Neuronal stem cell (in vitro differentiated cells): Measurements from ENCODE around the gene IMPACT.

Source experiments
- DNase-seq: peaks from one replicate; pipeline ENCODE4 v3.0.0-alpha.2; 2013; ENCODE audit warnings: low spot score
- H2AFZ ChIP-seq: one replicate; pipeline ENCODE4 v1.6.1; 2013; ENCODE audit warnings: mild to moderate bottlenecking, low read length, inconsistent platforms
- H2AK5ac ChIP-seq: 2 replicates; pipeline ENCODE4 v1.6.1; 2013; ENCODE audit warnings: low read depth, mild to moderate bottlenecking, inconsistent platforms, low read length, moderate library complexity, mixed read lengths
- H2BK120ac ChIP-seq: 2 replicates; pipeline ENCODE4 v1.6.1; 2013; ENCODE audit warnings: low read depth, mild to moderate bottlenecking, inconsistent platforms, low read length, moderate library complexity, mixed read lengths
- H2BK12ac ChIP-seq: one replicate; pipeline ENCODE4 v1.6.1; 2013; ENCODE audit warnings: low read length, inconsistent platforms
- H2BK15ac ChIP-seq: 2 replicates; pipeline ENCODE4 v1.6.1; 2013; ENCODE audit warnings: mild to moderate bottlenecking, low read length, inconsistent platforms, mixed read lengths
- H2BK5ac ChIP-seq: one replicate; pipeline ENCODE4 v1.6.1; 2013; ENCODE audit warnings: inconsistent platforms, mild to moderate bottlenecking, low read length, moderate library complexity
- H3K14ac ChIP-seq: one replicate; pipeline ENCODE4 v1.6.1; 2013; ENCODE audit warnings: low read length, inconsistent platforms
- H3K18ac ChIP-seq: 2 replicates; pipeline ENCODE4 v1.6.1; 2013; ENCODE audit warnings: low read length, inconsistent platforms
- H3K23ac ChIP-seq: 2 replicates; pipeline ENCODE4 v1.6.1; 2013; ENCODE audit warnings: low read depth, mild to moderate bottlenecking, mixed read lengths, low read length, inconsistent platforms; ENCODE audit not compliant: poor library complexity
- H3K27ac ChIP-seq: replicated peaks from 3 replicates; pipeline ENCODE4 v1.5.1; 2013; ENCODE audit warnings: low read length, inconsistent platforms
- H3K27me3 ChIP-seq, 3 experiments: 2 replicates each; pipeline ENCODE4 v1.6.1; 2013; ENCODE audit warnings: low read length in 3 of 3, mild to moderate bottlenecking in 2 of 3, inconsistent platforms in 1 of 3, low read depth in 1 of 3, mixed read lengths in 1 of 3, moderate library complexity in 1 of 3; ENCODE audit not compliant: control insufficient read depth in 3 of 3, insufficient read depth in 3 of 3
- H3K36me3 ChIP-seq, 2 donors: replicated peaks in 1 of 2; 2 replicates each; pipeline ENCODE4 v1.6.1; 2013; ENCODE audit warnings: low read length in 2 of 2; ENCODE audit not compliant: control insufficient read depth in 2 of 2, insufficient read depth in 2 of 2
- H3K4ac ChIP-seq: 2 replicates; pipeline ENCODE4 v1.6.1; 2013; ENCODE audit warnings: inconsistent platforms, mild to moderate bottlenecking, low read length, moderate library complexity
- H3K4me1 ChIP-seq, 2 donors: 1 replicate in 1 of 2; 2 replicates in 1 of 2; pipeline ENCODE4 v1.6.1; 2013; ENCODE audit warnings: low read length in 2 of 2, low read depth in 1 of 2; ENCODE audit not compliant: control insufficient read depth in 2 of 2, insufficient read depth in 1 of 2
- H3K4me2 ChIP-seq: one replicate; pipeline ENCODE4 v1.6.1; 2013; ENCODE audit warnings: mild to moderate bottlenecking, low read length, inconsistent platforms; ENCODE audit not compliant: insufficient read depth, poor library complexity, severe bottlenecking
- H3K4me3 ChIP-seq, 2 donors: 2 replicates each; pipeline ENCODE4 v1.5.1; 2013; ENCODE audit warnings: low read length in 2 of 2, mild to moderate bottlenecking in 2 of 2, inconsistent platforms in 1 of 2, moderate library complexity in 1 of 2
- H3K79me1 ChIP-seq: one replicate; pipeline ENCODE4 v1.6.1; 2013; ENCODE audit warnings: low read depth, mild to moderate bottlenecking, inconsistent platforms, low read length, moderate library complexity
- H3K9ac ChIP-seq: one replicate; pipeline ENCODE4 v1.6.1; 2013; ENCODE audit warnings: mild to moderate bottlenecking, low read depth, low read length, inconsistent platforms; ENCODE audit not compliant: poor library complexity
- H3K9me3 ChIP-seq, 2 donors: replicated peaks in 1 of 2; 2 replicates each; pipeline versions ENCODE3 to v1.6.1; 2013; ENCODE audit warnings: low read length in 2 of 2, mild to moderate bottlenecking in 2 of 2, inconsistent platforms in 1 of 2, low read depth in 1 of 2, mixed read lengths in 1 of 2, moderate library complexity in 1 of 2; ENCODE audit not compliant: control insufficient read depth in 2 of 2, insufficient read depth in 1 of 2
- H4K8ac ChIP-seq: one replicate; pipeline ENCODE4 v1.6.1; 2013; ENCODE audit warnings: low read depth, mild to moderate bottlenecking, inconsistent platforms, low read length, moderate library complexity
- H4K91ac ChIP-seq: one replicate; pipeline ENCODE4 v1.6.1; 2013; ENCODE audit warnings: low read length, low read depth, mild to moderate bottlenecking, inconsistent platforms; ENCODE audit not compliant: poor library complexity
- WGBS, 2 donors: extraction: QIAGEN DNeasy Blood & Tissue Kit; methylation state at CpG; one replicate each; pipeline ENCODE4 v1.1.7; 2013; ENCODE audit warnings: missing lambda C conversion rate in 2 of 2, mixed read lengths in 1 of 2; ENCODE audit not compliant: insufficient read length in 2 of 2, insufficient replicate concordance in 1 of 2; ENCODE audit errors: extremely low coverage in 2 of 2; 5-methylcytosine and 5-hydroxymethylcytosine counted together

Gene IMPACT

DNA sequence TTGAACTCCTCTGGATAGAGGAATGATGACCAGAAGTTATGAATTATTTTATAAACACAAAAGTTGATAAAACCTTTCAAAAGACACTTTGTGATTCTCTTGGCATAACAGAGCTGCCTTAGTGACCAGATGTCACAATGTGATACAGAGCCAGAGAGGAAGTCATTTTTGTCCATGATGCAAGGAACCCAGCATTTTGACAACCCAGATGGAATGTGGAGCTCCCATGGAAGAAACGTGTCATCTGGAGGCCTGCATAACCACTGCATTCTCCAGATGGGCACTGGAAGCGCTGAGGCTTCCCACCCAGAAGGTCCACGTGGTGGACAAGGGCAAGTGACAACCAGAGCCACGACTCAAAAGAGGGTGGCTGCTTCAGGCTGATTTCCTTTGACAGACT, 64.1 kb downstream of the IMPACT start:
- H2AK5ac ChIP-seq = no peak overlapping the region

DNA sequence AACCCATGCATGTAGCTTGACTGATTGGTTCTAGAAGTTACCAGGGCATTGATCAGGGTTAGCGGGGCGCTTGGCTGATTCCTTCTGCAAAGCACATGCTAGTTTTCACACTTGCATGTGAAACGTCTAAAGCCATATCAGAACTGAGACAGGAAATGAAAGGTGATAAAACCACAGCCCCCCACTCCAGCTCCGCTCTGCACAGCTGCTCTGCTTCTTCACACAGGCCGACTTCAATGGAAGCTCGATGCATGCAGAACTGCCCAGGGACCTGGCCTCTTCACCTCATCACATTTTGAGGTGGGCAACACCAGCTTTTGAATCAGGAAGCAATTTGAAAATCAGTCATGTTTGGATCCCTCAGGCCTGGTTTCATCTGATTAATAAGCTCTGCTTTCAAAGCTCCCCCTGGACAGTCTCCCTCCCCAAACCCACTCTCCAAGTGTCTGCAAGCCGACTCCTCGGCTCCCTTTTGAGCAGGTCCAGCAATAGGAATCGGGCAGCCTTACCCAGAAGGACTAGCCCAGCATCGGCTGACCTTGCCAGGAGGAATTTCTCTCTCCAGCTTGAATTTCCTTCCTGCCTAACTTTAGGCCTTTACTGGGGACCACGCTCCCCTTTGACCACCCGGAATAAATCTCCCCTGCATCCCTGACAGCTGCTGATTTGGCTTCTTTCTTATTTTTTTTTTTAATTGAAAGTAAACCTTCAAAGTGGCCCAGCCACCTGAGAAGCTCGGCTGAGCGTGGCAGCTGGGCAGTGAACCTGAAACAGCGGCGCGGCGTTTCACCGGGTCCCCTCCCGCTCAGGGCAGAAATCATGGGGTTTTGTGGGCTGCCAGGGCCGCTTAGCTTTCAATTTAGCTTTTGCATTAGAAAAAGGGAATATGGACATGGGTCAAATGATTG, 65.7 kb downstream of the IMPACT start:
- Histone ChIP-seq H3K9me3 (peaks cover 0 to 3% of the 10 kb centered on the region in 2 donors), H3K18ac (no peak overlapping the region), H2BK5ac (no peak overlapping the region), H2BK15ac (no peak overlapping the region), H3K79me1 (no peaks in the 10 kb centered on the region), H3K27ac (no peak overlapping the region), H2AK5ac (no peak overlapping the region), H2AFZ (peak overlapping the region; percentile 56), H3K4me1 (peaks cover 1 to 6% of the 10 kb centered on the region in 2 donors), H3K9ac (no peak overlapping the region), H3K14ac (no peak overlapping the region), H3K23ac (no peak overlapping the region), H4K8ac (no peak overlapping the region), H4K91ac (no peak overlapping the region), H2BK12ac (no peak overlapping the region), H3K36me3 (no peaks in the 10 kb centered on the region), H3K4me3 (no peak overlapping the region), H2BK120ac (no peak overlapping the region), H3K27me3 (peaks cover 0 to 4% (median 0%) of the 10 kb centered on the region in 3 experiments), H3K4ac (no peak overlapping the region), H3K4me2 (no peak overlapping the region)
- no peak for DNase-seq
- WGBS, 2 donors = no CpG with 5 or more reads among the region's 21 CpGs

More for the DNA sequence above, 64.1 kb downstream of the IMPACT start:
- Histone ChIP-seq H3K27ac (no peak overlapping the region), H4K8ac (peak overlapping the region; percentile 23), H2AFZ (no peak overlapping the region), H3K18ac (peak overlapping the region; percentile 35), H3K23ac (no peak overlapping the region), H3K9ac (no peak overlapping the region), H3K14ac (no peak overlapping the region), H4K91ac (no peak overlapping the region), H3K9me3 (peaks cover 0 to 3% of the 10 kb centered on the region in 2 donors), H2BK5ac (no peak overlapping the region), H2BK12ac (no peak overlapping the region), H3K4me1 (peaks cover 1 to 4% of the 10 kb centered on the region in 2 donors), H2BK15ac (no peak overlapping the region), H3K4me3 (no peak overlapping the region), H3K27me3 (peaks cover 0 to 7% (median 0%) of the 10 kb centered on the region in 3 experiments), H2BK120ac (no peak overlapping the region), H3K79me1 (no peaks in the 10 kb centered on the region), H3K4me2 (no peak overlapping the region), H3K36me3 (no peaks in the 10 kb centered on the region), H3K4ac (no peak overlapping the region)
- no peak for DNase-seq
- WGBS, 2 donors = no CpG with 5 or more reads among the region's 4 CpGs

DNA sequence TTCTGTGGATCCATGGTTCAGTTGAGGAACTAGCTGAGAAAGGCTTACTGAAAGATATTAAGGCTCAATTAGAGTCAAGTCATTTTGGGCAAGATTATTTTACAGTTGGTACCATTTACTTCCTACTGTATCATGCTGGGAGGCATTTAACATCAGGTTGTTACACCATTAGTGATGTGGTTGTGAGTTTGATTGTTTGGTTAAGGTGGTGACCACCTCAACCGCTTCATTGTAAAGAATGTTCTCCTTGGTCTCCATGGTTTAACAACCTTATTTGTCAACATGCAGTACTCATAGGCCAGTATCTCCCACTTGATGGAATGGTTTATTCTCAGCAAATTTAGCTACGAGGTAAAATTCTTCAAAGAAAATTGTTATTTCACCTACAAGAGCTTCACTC, 68.1 kb downstream of the IMPACT start:
- no CpG with 5 or more reads among the region's 2 CpGs for WGBS, 2 donors
- no peaks in the 10 kb centered on the region for H3K36me3 ChIP-seq

DNA sequence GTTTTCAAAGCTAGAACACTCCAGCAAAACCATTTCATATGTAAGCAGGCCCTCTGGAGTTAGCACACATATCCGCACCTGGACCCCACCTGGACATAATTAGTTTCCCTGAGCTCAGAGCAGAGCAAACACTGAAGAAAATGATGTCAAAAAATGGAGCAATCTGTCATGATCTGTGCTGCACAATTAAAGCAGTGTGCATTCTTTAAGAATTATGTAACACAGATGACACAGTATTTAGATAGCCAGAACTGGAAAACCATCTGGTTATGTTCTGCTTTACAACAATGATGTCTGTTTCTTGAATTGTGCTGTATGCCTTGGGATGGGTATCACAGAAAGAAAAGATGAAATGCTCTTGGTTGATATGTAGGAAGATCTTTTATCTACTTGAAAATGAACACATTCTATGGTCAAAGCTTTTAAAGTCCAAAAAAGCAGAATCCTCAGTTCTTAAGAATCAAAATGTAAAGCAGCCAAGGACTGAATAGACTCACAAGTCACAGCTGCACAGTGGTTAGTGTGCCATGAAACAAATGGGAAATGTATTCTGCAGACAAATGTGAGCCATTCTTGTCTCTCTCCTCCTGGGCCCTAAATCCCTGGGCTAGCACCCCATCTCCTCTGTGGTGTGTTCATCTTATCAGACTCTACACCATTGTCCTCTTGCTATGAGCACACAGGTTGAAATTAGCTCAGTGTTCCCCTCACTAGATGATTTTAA, 70.7 kb downstream of the IMPACT start:
- no CpG with 5 or more reads among the region's 1 CpG for WGBS, 2 donors
- H3K4me1 ChIP-seq = peaks cover 1 to 3% of the 10 kb centered on the region in 2 donors

More for the DNA sequence above, 68.1 kb downstream of the IMPACT start:
- no peak overlapping the region for H3K4me3 ChIP-seq
- no peak overlapping the region for H2BK120ac ChIP-seq
- H2AFZ ChIP-seq = no peak overlapping the region
- no peak overlapping the region for H3K27ac ChIP-seq
- H4K91ac ChIP-seq = no peak overlapping the region
- no peak overlapping the region for H3K14ac ChIP-seq
- H4K8ac ChIP-seq = no peak overlapping the region
- DNase-seq = no peak
- no peak overlapping the region for H3K18ac ChIP-seq
- no peak overlapping the region for H2BK5ac ChIP-seq
- H3K27me3 ChIP-seq = peaks cover 0 to 4% (median 0%) of the 10 kb centered on the region in 3 experiments
- H3K23ac ChIP-seq = no peak overlapping the region
- H3K9ac ChIP-seq = no peak overlapping the region
- no peak overlapping the region for H3K4ac ChIP-seq
- no peak overlapping the region for H2AK5ac ChIP-seq
- peaks cover 1 to 6% of the 10 kb centered on the region in 2 donors for H3K4me1 ChIP-seq
- peaks cover 0 to 3% of the 10 kb centered on the region in 2 donors for H3K9me3 ChIP-seq
- no peaks in the 10 kb centered on the region for H3K79me1 ChIP-seq
- no peak overlapping the region for H2BK12ac ChIP-seq
- no peak overlapping the region for H2BK15ac ChIP-seq
- H3K4me2 ChIP-seq = no peak overlapping the region

More for the DNA sequence above, 70.7 kb downstream of the IMPACT start:
- DNase-seq = no peak
- no peak overlapping the region for H2AFZ ChIP-seq
- no peak overlapping the region for H2BK5ac ChIP-seq
- no peak overlapping the region for H3K9ac ChIP-seq
- no peak overlapping the region for H2BK15ac ChIP-seq
- no peaks in the 10 kb centered on the region for H3K79me1 ChIP-seq
- no peak overlapping the region for H4K8ac ChIP-seq
- H4K91ac ChIP-seq = no peak overlapping the region
- peaks cover 0 to 7% (median 0%) of the 10 kb centered on the region in 3 experiments for H3K27me3 ChIP-seq
- H3K23ac ChIP-seq = no peak overlapping the region
- H2AK5ac ChIP-seq = no peak overlapping the region
- no peak overlapping the region for H3K27ac ChIP-seq
- no peak overlapping the region for H2BK12ac ChIP-seq
- H3K9me3 ChIP-seq = no peaks in the 10 kb centered on the region
- no peaks in the 10 kb centered on the region for H3K36me3 ChIP-seq
- H3K4me3 ChIP-seq = no peak overlapping the region
- no peak overlapping the region for H3K14ac ChIP-seq
- no peak overlapping the region for H3K4ac ChIP-seq
- H3K4me2 ChIP-seq = no peak overlapping the region
- no peak overlapping the region for H3K18ac ChIP-seq
- no peak overlapping the region for H2BK120ac ChIP-seq
